ENCODE data around the gene SLC22A2.

GRCh38 chr6:160273196-160273595, 14.6 kb upstream of the SLC22A2 start:
- no peak for TF ChIP-seq EZH2 (IDR thresholded peaks at IDR 0.05)
- no peak for TF ChIP-seq POLR2AphosphoS5 (IDR thresholded peaks at IDR 0.05; ENCODE audit: borderline replicate concordance, low read depth, low read length)
